Measurements from ENCODE around the gene GLIS1. TPM values are rescaled to one million over a fixed set of nuclear protein-coding genes. Genes with fewer than 3 reads are reported as not detected.

GLIS1 gene
- total RNA-seq, 1 experiment from 2014 or later: not detected

DNA sequence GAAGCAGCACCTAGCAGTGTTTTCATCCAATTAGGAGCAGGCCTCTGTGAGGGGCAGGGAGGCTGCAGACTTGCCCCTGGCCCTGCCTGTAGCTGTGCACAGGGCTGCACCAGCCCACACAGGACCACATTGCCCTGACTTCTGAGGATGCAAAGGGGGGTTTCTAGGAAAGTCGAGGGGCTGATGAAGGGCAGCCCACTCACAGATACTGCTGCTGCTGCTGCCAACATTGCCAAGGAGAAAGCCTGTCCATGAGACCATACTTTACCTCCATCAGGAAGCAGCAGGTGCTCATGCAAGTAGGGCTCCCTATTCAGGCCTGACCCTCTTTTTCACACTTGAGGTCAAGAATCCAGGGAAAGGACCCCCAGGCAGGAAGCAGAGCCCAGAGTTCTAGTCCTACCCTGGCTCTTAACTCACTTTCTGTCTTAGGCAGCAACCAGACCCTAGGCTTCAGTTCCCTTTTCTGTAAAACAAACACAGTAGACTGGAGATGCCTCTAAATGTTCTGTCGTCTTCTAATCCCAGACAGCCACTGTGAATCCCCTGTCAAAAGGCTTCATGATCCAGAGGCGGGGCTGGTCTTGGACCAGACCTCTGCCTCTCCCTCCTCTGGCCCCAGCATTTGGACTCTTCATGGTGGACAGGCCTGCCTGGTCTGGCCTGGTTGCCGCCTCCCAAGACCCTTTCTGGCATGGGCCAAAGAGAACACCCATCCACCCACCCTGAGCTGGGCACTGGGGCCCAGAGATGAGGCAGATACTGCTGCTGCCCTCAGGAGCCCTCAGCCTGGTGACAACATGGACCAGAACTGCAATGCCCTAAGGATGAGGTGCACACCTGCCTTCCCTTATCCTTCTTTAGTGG lies 120.2 kb downstream of the GLIS1 start:
- DNase-seq (ENCODE audit: low spot score): no peak

GRCh38 chr1:53617851-53618499 lies 121.0 kb downstream of the GLIS1 start:
- no peak for DNase-seq (ENCODE audit: low spot score)

DNA sequence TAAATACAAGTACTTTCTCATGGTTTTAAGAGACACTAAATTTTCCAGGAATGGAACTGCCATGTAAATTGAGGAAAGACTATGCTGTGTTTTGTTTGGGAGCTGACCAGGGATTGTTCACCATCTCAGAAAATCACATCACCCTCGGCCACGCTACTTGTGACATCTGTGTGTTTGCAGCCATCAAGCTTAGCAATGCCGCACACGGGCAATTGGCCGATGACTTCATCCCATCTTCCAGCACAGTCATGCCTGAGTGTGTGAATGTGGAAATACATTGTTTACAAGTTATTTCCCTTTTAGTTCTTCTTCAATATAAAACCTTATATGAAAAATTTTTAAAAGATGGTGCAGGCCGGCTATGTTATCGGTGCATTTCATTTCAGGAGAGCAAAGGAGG lies 121.6 kb downstream of the GLIS1 start:
- DNase-seq (ENCODE audit: low spot score): no peak

GRCh38 chr1:53616927-53617326 lies 122.0 kb downstream of the GLIS1 start:
- no peak for DNase-seq (ENCODE audit: low spot score)

- no peak for DNase-seq (ENCODE audit: low spot score)
Measured at GRCh38 chr1:53616511-53616910, 122.5 kb downstream of the GLIS1 start.

DNA sequence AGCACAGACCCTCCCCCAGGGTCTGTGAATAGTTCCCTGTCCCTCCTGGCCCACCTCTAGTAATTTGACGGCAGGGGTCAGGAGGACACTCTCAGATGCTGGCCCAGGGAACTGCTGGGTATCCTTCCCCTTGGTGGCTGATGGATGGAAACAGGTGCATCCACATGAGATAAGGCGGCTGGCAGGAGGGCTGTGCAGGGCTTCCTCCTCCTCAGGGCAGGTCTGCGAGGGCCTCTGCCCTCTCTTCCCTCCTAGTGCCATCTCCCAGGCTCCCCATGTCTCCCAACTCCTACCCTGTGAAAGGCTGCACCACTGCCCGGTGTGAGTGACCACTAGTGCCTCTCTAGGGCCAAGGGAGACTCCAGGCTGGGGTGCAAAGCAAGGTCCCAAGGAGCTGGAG lies 123.9 kb downstream of the GLIS1 start:
- DNase-seq (ENCODE audit: low spot score): no peak

GRCh38 chr1:53614231-53615021 lies 124.5 kb downstream of the GLIS1 start:
- no peak for DNase-seq (ENCODE audit: low spot score)

GRCh38 chr1:53608676-53609075 lies 130.3 kb downstream of the GLIS1 start:
- DNase-seq (ENCODE audit: low spot score): no peak

- no peak for DNase-seq (ENCODE audit: low spot score)
Measured at GRCh38 chr1:53608071-53608470, 130.9 kb downstream of the GLIS1 start.

DNA sequence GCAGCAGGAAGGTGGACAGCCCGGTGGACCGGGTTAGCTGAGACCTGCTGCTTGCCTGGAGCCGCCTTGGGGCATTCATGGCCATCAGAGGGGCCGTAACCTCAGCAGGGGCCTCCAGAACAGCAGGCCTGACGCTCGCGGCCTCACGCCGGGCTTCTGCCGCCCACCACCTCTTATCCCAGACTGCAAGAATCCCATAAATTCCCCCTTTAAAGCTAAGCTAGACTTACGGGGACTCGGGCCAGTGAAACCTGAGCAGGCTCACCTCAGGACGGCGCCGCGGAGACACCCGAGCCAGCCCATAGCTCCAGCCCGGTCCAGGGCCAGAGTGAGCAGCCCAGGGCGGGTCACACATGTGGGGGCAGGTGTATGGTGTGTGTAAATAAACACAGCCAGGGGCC lies 132.3 kb downstream of the GLIS1 start:
- no peak for DNase-seq (ENCODE audit: low spot score)

GRCh38 chr1:53606197-53606596 lies 132.8 kb downstream of the GLIS1 start:
- no peak for DNase-seq (ENCODE audit: low spot score)

DNA sequence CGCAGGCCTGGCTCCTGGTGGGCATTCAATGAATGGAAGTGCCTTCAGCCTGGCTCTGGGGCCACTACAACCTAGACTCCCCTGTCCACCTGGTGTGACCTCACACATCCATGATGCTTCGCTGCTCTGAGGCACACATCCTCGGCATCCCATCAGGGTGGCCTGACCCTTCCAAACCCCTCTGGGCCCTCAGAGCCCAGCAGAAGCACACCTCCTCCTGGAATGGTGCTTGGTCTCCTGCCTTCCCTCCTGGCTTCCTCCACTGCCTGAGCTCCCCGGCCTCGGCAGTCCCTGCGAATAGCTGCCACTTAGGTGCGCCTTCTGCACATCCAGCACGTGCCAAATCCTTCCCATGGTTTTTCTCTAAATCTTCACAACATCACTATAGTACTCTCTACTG lies 133.8 kb downstream of the GLIS1 start:
- DNase-seq (ENCODE audit: low spot score): no peak

GRCh38 chr1:53604291-53604919 lies 134.6 kb downstream of the GLIS1 start:
- no peak for DNase-seq (ENCODE audit: low spot score)

GRCh38 chr1:53603431-53603830 lies 135.5 kb downstream of the GLIS1 start:
- no peak for DNase-seq (ENCODE audit: low spot score)

- DNase-seq (ENCODE audit: low spot score): no peak
Measured at GRCh38 chr1:53601867-53602775, 136.8 kb downstream of the GLIS1 start.

DNA sequence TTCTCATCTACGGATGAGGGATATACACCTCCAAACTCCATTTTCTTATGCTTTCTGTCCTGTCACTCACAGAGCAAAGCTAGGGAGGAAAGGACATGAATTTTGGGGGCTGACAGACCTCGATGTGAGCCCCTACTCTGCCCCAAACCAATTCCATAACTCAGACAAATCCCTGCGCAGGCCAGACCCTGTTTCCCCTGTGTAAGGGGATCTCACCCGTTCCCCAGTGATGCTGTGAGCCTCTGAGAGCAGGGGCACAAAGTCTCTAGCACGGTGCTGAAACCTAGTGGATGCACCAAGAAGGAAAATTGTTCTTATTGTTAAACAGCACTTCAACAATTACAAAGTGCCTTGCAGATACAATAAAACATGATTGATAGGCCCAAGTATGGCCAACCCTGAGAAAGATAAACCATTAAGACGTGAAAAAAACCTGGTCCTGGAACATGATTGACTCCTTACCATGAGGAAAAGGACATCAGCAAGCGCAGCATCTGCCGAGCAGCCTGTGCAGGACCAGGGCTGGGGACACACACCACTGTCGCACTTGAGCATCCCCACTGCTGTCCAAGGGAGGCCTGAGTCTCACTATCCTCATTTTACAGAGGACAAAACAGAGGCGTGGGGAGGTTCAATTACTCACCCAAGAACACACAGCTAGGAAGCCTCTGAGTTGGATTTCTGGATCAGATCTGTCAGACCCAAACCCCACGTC lies 137.8 kb downstream of the GLIS1 start:
- DNase-seq (ENCODE audit: low spot score): no peak

DNA sequence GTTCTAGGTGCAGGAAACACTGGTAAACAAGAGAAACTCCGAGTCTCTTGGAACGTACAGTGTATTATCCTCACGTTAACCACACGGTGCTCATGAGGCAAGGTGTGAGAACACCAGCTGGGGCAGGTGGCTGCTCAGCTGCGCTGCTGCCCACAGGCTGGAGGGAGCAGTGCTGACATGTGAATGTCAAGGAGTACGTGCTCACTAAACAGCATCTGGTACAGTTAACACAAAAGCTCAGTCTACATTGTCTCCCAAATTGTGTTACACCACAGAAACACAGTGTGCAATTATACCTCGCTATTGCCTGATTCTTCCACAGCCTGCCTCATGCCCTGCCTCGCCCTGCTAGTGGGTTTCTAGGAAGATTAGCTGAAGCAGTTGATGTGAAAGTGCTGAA lies 138.4 kb downstream of the GLIS1 start:
- no peak for DNase-seq (ENCODE audit: low spot score)

DNA sequence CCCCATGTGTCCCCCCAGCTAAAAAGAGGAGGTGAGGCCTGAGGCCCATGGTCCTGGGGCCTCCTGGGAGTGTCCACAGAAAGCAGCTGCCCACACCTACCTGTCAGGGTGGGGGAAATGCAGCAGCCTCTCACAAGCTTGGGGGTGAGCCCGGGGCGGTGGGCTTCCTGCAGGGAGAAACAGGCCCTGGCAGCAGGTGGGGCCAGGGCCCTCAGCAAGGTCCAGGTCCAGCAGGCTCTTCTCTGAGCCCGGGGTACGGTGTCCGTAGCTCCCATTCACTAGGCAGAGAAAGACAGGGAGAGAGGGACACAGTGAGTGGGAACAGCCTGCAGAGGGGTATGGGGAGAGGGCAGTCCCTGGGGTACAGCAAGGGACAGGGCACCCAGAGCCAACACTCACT lies 139.0 kb downstream of the GLIS1 start:
- no peak for DNase-seq (ENCODE audit: low spot score)

GRCh38 chr1:53599481-53599880 lies 139.5 kb downstream of the GLIS1 start:
- no peak for DNase-seq (ENCODE audit: low spot score)

DNA sequence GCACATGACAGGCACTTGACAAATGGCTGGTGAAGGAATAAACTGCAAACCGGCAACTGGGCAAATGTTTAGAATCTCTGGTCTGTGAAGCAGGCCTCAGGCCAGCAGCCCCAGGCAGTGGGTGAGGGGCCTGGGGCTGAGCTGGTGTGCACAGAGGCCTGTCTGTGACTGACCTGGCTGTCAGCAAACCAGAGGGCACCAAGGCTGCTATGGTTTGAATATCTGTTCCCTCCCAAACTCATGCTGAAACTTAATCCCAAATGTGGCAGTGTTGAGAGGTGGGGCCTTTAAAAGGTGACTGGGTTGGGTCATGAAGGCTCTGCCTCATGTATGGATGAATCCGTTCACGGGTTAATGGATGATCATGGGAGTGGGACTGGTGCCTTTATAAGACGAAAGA lies 140.0 kb downstream of the GLIS1 start:
- DNase-seq (ENCODE audit: low spot score): no peak

Measured in HT-29 (cell line).